Measurements from ENCODE around the gene KDM5C.

The KDM5C gene

DNA sequence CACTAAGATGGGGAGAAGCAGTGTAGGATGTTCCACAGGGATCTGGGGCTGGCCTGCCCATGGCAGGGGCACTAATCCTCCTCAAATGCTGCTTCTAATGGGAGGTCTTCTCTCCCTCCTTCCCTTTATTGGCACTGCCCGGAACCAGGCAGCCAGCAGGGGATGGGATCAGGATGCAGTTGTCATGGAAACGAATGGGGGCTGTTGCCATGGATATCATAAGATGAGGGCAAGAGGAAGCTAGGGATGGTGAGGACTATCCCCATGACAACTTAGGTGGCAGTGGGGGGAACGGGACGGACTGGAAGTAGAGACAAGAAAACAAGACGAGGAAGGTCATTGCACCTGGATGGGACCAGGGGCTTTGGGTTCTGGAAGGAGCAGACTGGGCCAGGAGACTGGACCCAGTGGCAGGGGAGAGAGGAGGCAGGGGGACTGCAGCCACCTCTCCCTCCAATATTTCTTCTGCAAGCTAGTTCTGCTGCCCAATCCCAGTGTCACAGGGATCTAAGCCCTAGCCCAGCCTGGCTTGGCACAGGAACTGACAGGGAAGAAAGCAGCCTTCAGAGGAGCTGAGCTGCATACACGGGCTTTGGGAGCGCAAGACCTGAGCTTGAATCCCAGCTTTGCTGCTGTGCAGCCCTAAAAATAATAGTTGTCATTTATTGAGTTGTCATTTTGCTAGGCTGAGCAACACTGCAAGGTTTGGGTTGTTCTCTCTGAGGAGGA, 37.3 kb upstream of the KDM5C start:
- H3K14ac ChIP-seq (ENCODE audit: low read length), result no peak overlapping the region
- no peak overlapping the region for H4K91ac ChIP-seq (ENCODE audit: low read depth, low read length)
- no peak overlapping the region for H3K4ac ChIP-seq (ENCODE audit: low read depth, low read length)
- no peaks in the 10 kb centered on the region for H3K36me3 ChIP-seq (ENCODE audit: control insufficient read depth in 1 of 2, insufficient read depth in 2 of 2, low read length in 2 of 2)
- no CpG with 5 or more reads among the region's 7 CpGs for WGBS (ENCODE audit: extremely low coverage, insufficient coverage, insufficient read length)
- H4K8ac ChIP-seq (ENCODE audit: low read depth, low read length), result no peak overlapping the region
- DNase-seq, result no peak
- no peak overlapping the region for H3K27ac ChIP-seq (ENCODE audit: low read depth, low read length)
- no peak overlapping the region for H2BK12ac ChIP-seq (ENCODE audit: low read length)
- H3K79me1 ChIP-seq (ENCODE audit: low read length), result no peaks in the 10 kb centered on the region
- no peaks in the 10 kb centered on the region for H3K79me2 ChIP-seq (ENCODE audit: control insufficient read depth, insufficient read depth, low read length, poor library complexity)
- H3K4me3 ChIP-seq (ENCODE audit: low read depth, low read length), result no peak overlapping the region
- no peak overlapping the region for H2BK120ac ChIP-seq (ENCODE audit: insufficient read depth, low read length, poor library complexity)
- no peaks in the 10 kb centered on the region for H3K4me1 ChIP-seq (ENCODE audit: control insufficient read depth in 1 of 2, insufficient read depth in 2 of 2, low read length in 2 of 2)
- no peak overlapping the region for H3K23ac ChIP-seq (ENCODE audit: low read length)
- H3K9me3 ChIP-seq (ENCODE audit: insufficient read depth, low read depth, low read length), result no peaks in the 10 kb centered on the region
- no peak overlapping the region for H4K12ac ChIP-seq (ENCODE audit: low read depth, low read length)
- H3K4me2 ChIP-seq (ENCODE audit: low read length), result no peak overlapping the region
- H3K27me3 ChIP-seq (ENCODE audit: insufficient read depth, low read length), result no peaks in the 10 kb centered on the region
- no peak overlapping the region for H2BK5ac ChIP-seq (ENCODE audit: low read depth, low read length, poor library complexity)
- no peak overlapping the region for H2AK5ac ChIP-seq (ENCODE audit: low read length)
- H3K18ac ChIP-seq (ENCODE audit: low read length), result no peak overlapping the region
- H3K9ac ChIP-seq (ENCODE audit: low read length), result no peak overlapping the region
- H2AFZ ChIP-seq (ENCODE audit: insufficient read depth, low read length, poor library complexity), result no peak overlapping the region

DNA sequence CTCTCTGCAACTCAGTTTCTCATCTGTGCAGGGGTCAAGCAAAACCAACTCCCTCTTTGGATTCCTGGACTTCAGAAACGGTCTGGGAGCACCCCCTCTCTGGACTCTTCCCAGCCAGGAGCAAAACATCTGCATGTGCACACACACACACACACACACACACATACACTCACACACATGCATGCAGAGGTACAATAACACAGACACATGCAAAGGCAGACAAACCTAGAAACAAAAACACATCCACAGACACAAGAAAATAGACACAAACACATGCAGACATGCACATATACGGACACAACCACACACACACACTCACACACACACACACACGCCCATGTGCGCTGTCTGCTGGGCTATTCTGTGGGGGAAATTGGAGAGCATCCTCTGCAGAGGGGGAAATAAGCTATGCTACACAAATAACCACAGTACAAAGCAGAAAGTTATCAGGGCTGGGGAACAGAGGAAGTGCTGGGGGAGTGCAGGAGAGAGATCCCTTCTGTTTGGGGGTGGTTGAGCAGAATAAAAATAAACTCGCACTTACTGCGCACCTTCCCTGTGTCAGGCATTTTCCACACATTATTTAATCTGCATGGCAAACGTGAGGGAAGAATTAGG, 36.5 kb upstream of the KDM5C start:
- no peak overlapping the region for H3K4ac ChIP-seq (ENCODE audit: low read depth, low read length)
- no peaks in the 10 kb centered on the region for H3K4me1 ChIP-seq (ENCODE audit: control insufficient read depth in 1 of 2, insufficient read depth in 2 of 2, low read length in 2 of 2)
- H3K27ac ChIP-seq (ENCODE audit: low read depth, low read length), result no peak overlapping the region
- H3K4me2 ChIP-seq (ENCODE audit: low read length), result no peak overlapping the region
- no peak overlapping the region for H4K8ac ChIP-seq (ENCODE audit: low read depth, low read length)
- H3K9me3 ChIP-seq (ENCODE audit: insufficient read depth, low read depth, low read length), result no peaks in the 10 kb centered on the region
- H3K79me2 ChIP-seq (ENCODE audit: control insufficient read depth, insufficient read depth, low read length, poor library complexity), result no peaks in the 10 kb centered on the region
- H2BK5ac ChIP-seq (ENCODE audit: low read depth, low read length, poor library complexity), result no peak overlapping the region
- no peaks in the 10 kb centered on the region for H3K27me3 ChIP-seq (ENCODE audit: insufficient read depth, low read length)
- no peaks in the 10 kb centered on the region for H3K79me1 ChIP-seq (ENCODE audit: low read length)
- no peak overlapping the region for H3K23ac ChIP-seq (ENCODE audit: low read length)
- H4K91ac ChIP-seq (ENCODE audit: low read depth, low read length), result no peak overlapping the region
- H3K36me3 ChIP-seq (ENCODE audit: control insufficient read depth in 1 of 2, insufficient read depth in 2 of 2, low read length in 2 of 2), result no peaks in the 10 kb centered on the region
- H2BK12ac ChIP-seq (ENCODE audit: low read length), result no peak overlapping the region
- H4K12ac ChIP-seq (ENCODE audit: low read depth, low read length), result no peak overlapping the region
- H3K14ac ChIP-seq (ENCODE audit: low read length), result no peak overlapping the region
- H2AFZ ChIP-seq (ENCODE audit: insufficient read depth, low read length, poor library complexity), result no peak overlapping the region
- no peak overlapping the region for H3K4me3 ChIP-seq (ENCODE audit: low read depth, low read length)
- no peak overlapping the region for H2BK120ac ChIP-seq (ENCODE audit: insufficient read depth, low read length, poor library complexity)
- H3K18ac ChIP-seq (ENCODE audit: low read length), result no peak overlapping the region
- H3K9ac ChIP-seq (ENCODE audit: low read length), result no peak overlapping the region
- DNase-seq, result no peak
- no CpG with 5 or more reads among the region's 7 CpGs for WGBS (ENCODE audit: extremely low coverage, insufficient coverage, insufficient read length)
- H2AK5ac ChIP-seq (ENCODE audit: low read length), result no peak overlapping the region

- WGBS (ENCODE audit: extremely low coverage, insufficient coverage, insufficient read length), result no CpG with 5 or more reads among the region's 7 CpGs
- Histone ChIP-seq H3K4me1 (ENCODE audit: control insufficient read depth in 1 of 2, insufficient read depth in 2 of 2, low read length in 2 of 2) (no peaks in the 10 kb centered on the region), H3K4ac (ENCODE audit: low read depth, low read length) (no peak overlapping the region), H3K27ac (ENCODE audit: low read depth, low read length) (no peak overlapping the region), H3K23ac (ENCODE audit: low read length) (no peak overlapping the region), H3K36me3 (ENCODE audit: control insufficient read depth in 1 of 2, insufficient read depth in 2 of 2, low read length in 2 of 2) (no peaks in the 10 kb centered on the region), H3K79me2 (ENCODE audit: control insufficient read depth, insufficient read depth, low read length, poor library complexity) (no peaks in the 10 kb centered on the region), H3K9ac (ENCODE audit: low read length) (no peak overlapping the region), H3K4me3 (ENCODE audit: low read depth, low read length) (no peak overlapping the region), H4K12ac (ENCODE audit: low read depth, low read length) (no peak overlapping the region), H2AFZ (ENCODE audit: insufficient read depth, low read length, poor library complexity) (no peak overlapping the region), H4K91ac (ENCODE audit: low read depth, low read length) (no peak overlapping the region), H3K4me2 (ENCODE audit: low read length) (no peak overlapping the region), H3K79me1 (ENCODE audit: low read length) (no peaks in the 10 kb centered on the region), H4K8ac (ENCODE audit: low read depth, low read length) (no peak overlapping the region), H3K9me3 (ENCODE audit: insufficient read depth, low read depth, low read length) (no peaks in the 10 kb centered on the region), H2BK12ac (ENCODE audit: low read length) (no peak overlapping the region), H2AK5ac (ENCODE audit: low read length) (no peak overlapping the region), H2BK120ac (ENCODE audit: insufficient read depth, low read length, poor library complexity) (no peak overlapping the region), H2BK5ac (ENCODE audit: low read depth, low read length, poor library complexity) (no peak overlapping the region), H3K18ac (ENCODE audit: low read length) (no peak overlapping the region), H3K27me3 (ENCODE audit: insufficient read depth, low read length) (no peaks in the 10 kb centered on the region), H3K14ac (ENCODE audit: low read length) (no peak overlapping the region)
- no peak for DNase-seq
These were observed 35.8 kb upstream of the KDM5C start for GRCh38 chrX:53260836-53261235.

- no peak overlapping the region for H3K4ac ChIP-seq (ENCODE audit: low read depth, low read length)
- no peak overlapping the region for H3K9ac ChIP-seq (ENCODE audit: low read length)
These were observed 32.8 kb upstream of the KDM5C start for GRCh38 chrX:53257670-53258423.

More at GRCh38 chrX:53257670-53258423, 32.8 kb upstream of the KDM5C start:
- H3K79me2 ChIP-seq (ENCODE audit: control insufficient read depth, insufficient read depth, low read length, poor library complexity), result no peaks in the 10 kb centered on the region
- no peak overlapping the region for H3K18ac ChIP-seq (ENCODE audit: low read length)
- no peak overlapping the region for H3K23ac ChIP-seq (ENCODE audit: low read length)
- H2BK12ac ChIP-seq (ENCODE audit: low read length), result no peak overlapping the region
- H3K27ac ChIP-seq (ENCODE audit: low read depth, low read length), result no peak overlapping the region
- H3K4me2 ChIP-seq (ENCODE audit: low read length), result no peak overlapping the region
- H3K4me1 ChIP-seq (ENCODE audit: control insufficient read depth in 1 of 2, insufficient read depth in 2 of 2, low read length in 2 of 2), result no peaks in the 10 kb centered on the region
- H4K91ac ChIP-seq (ENCODE audit: low read depth, low read length), result no peak overlapping the region
- H2BK120ac ChIP-seq (ENCODE audit: insufficient read depth, low read length, poor library complexity), result no peak overlapping the region
- no peak overlapping the region for H4K8ac ChIP-seq (ENCODE audit: low read depth, low read length)
- no peaks in the 10 kb centered on the region for H3K36me3 ChIP-seq (ENCODE audit: control insufficient read depth in 1 of 2, insufficient read depth in 2 of 2, low read length in 2 of 2)
- no peaks in the 10 kb centered on the region for H3K79me1 ChIP-seq (ENCODE audit: low read length)
- H3K27me3 ChIP-seq (ENCODE audit: insufficient read depth, low read length), result no peaks in the 10 kb centered on the region
- no peak for DNase-seq
- H3K4me3 ChIP-seq (ENCODE audit: low read depth, low read length), result no peak overlapping the region
- H2BK5ac ChIP-seq (ENCODE audit: low read depth, low read length, poor library complexity), result no peak overlapping the region
- no peak overlapping the region for H4K12ac ChIP-seq (ENCODE audit: low read depth, low read length)
- no peak overlapping the region for H2AFZ ChIP-seq (ENCODE audit: insufficient read depth, low read length, poor library complexity)
- no peaks in the 10 kb centered on the region for H3K9me3 ChIP-seq (ENCODE audit: insufficient read depth, low read depth, low read length)
- no CpG with 5 or more reads among the region's 6 CpGs for WGBS (ENCODE audit: extremely low coverage, insufficient coverage, insufficient read length)
- no peak overlapping the region for H3K14ac ChIP-seq (ENCODE audit: low read length)
- no peak overlapping the region for H2AK5ac ChIP-seq (ENCODE audit: low read length)

Data from trophoblast cell (in vitro differentiated cells and primary cell).